ENCODE data around the gene TMEM63A.
"Not testable (repeated sequence)": the region's sequence is repeated elsewhere in the genome, so short reads cannot be mapped to it uniquely, and the experiment has no call there.

Gene TMEM63A

GRCh38 chr1:225843426-225843795 is 38.8 kb downstream of the TMEM63A start:
- no peak for DNase-seq

DNA sequence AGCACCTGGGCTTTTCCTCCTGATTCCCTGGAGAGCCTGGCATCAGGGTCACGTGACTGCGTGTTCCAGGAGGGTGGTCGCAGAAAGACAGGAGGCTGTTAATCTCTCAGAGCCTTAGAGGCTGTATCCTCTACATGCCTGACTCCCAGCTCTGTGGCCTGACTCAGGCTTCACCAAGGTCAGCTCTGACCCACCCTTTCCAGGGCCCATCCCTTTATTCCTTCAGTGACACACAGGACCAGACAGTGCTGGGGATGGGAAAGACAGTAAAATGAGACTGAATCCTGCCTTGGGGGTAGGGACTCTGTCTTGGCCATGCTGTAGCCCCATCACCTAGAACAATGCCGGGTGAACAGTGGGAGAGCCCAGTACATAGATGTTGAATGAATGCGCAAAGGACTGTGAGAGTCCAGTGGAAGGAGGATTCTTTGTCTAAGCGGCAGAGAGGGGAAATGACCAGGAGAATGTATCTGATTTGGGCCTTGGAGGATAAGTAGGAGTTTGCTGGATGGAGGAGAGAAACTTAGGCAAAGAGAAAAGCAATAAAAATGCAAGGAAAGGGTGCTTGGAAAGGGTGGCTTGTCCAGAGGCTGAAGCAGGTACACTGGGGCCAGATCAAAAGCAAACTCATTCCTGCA is 39.3 kb downstream of the TMEM63A start:
- DNase-seq, result no peak

DNA sequence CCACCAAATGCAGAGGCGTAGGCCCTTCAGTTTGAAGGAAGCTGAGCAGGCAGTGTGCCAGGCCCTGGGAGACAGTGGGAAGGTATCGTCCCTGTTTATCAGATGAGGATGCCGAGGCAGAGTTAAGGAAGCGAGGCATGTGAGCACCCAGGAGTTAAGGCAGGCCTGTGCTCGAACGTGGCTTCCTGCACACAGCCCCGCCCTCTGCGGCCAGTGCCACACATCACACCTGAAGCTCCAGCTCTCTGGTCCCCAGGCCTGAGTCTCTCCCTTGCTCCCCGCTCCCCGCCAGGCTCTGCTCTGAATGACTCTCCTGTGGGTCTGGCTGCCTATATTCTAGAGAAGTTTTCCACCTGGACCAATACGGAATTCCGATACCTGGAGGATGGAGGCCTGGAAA is 40.1 kb downstream of the TMEM63A start:
- DNase-seq, result no peak

DNA sequence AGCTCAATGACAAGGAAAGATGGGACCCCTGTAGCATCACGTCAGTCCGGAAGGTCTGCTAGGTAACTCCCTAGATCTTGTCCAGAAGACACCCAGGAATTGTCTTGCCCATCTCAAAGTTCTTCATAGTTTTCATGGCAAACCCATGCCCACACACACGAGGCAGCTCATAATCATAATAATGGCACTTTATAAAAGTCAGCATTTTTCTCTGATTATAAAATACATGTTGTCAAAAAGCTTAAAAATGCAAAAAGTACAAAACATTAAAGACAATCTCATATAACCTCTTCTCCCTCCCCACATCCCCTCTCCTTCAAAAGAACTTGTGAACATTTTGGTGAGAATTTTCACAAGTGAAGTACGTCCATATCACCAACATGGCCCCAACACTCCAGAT is 41.5 kb downstream of the TMEM63A start:
- DNase-seq, result no peak

DNA sequence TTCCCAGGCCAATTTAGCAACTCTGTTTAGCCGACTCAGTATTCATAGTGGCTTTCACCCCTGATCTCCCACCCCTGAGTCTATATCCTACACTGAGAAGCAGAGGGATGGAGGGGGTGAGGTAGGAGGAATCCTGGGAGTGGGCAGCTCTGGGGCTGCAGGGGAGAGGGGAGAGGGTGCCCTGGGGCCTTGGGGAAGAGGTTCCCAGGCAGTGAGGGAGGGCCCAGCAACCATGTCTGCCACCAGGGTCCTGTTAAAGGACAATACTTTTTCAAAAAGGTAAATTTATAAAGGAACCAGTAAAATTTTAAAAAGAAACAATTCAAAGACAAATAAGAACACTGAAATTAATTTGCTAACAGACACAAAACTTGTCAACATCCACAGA is 42.0 kb downstream of the TMEM63A start:
- DNase-seq, result no peak

- DNase-seq, result no peak
These were observed 43.4 kb downstream of the TMEM63A start for GRCh38 chr1:225838793-225839192.

- not testable (repeated sequence) for DNase-seq
These were observed 45.9 kb downstream of the TMEM63A start for GRCh38 chr1:225836296-225836695.

GRCh38 chr1:225835856-225836255 is 46.3 kb downstream of the TMEM63A start:
- DNase-seq, result no peak

GRCh38 chr1:225834417-225835329 is 47.5 kb downstream of the TMEM63A start:
- DNase-seq, result no peak

- no peak for DNase-seq
These were observed 51.3 kb downstream of the TMEM63A start for GRCh38 chr1:225830841-225831240.

GRCh38 chr1:225828706-225829345 is 53.4 kb downstream of the TMEM63A start:
- DNase-seq, result no peak

DNA sequence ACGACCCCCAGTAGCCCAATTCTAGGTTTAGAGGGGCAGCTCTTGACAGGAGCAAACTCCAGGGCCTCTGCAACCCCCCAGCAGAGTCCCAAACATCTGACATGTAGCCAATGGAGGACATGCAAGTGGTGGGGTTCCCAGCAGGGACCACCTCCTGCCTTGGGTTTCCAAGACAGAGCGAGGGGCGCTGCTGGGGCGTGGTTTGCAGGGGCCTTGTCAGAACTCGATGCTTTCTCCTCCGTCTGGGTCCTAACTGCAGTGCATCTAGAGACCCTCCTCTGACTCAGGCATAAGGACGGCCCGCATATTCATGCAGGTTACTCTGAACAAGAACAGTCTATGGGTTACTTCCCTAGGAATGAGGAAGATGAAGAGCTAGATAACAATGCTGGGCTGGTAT is 55.1 kb downstream of the TMEM63A start:
- no peak for DNase-seq

DNA sequence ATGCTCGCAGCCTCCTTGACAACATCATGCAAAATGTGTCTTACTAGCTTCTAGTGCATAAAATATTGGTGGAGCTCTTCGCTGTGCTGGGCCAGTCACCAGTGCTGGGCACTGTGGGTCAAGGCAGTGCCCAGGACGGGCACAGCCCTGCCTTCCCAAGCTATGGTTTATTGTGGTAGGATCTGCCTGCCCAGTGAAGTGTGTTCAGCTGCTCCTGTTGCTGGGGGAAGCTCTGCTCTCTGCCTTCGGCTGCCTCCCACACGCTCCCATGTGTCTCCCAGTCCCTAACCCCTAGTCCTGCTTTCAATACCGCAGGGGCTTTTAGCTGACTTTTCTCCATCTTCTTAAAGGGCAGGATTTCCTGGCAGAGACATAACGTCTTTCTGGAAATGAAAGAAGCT is 56.6 kb downstream of the TMEM63A start:
- DNase-seq, result no peak

- DNase-seq, result no peak
These were observed 57.1 kb downstream of the TMEM63A start for GRCh38 chr1:225825078-225825477.

DNA sequence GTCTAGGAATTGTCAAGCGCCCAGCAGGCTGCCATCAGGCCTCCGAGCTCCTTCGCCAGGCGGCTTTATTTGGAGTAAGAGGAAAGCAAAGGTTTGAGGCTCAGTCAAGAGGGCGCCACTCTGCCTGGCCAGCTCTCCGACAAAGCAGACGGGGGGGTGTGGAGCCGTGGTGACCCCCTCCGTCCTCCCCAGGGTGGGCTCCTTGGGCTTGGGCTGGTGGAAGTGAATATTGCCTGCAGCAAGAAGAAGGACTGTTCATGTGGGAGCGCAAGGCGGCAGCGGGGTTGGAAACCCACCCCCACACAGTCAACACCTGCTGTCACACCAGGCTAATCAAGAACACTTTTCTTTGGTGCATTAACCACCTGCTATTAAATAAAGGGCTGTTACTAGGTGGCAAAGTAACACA is 57.6 kb downstream of the TMEM63A start:
- no peak for DNase-seq

DNA sequence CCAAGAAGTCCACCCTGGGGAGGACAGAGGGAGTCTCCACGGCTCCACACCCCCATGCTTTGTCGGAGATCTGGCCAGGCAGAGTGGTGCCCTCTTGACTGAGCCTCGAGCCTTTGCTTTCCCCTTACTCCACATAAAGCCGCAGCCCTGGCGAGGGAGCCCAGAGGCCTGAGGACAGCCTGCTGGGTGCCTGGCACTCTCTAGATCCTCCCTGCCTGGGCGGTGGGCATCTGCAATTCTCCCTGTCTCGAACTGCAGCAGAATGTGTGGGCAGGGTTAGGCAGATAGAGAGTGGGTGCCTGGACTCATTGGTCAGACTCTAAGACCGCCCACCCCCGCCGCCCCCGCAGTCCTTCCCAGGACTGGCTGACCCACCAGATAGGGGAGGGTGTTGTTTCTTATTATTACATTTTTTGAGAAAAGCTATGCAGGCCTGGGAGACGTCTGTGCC is 58.3 kb downstream of the TMEM63A start:
- no peak for DNase-seq

- no peak for DNase-seq
These were observed 59.4 kb downstream of the TMEM63A start for GRCh38 chr1:225822655-225823403.

- no peak for DNase-seq
These were observed 61.6 kb downstream of the TMEM63A start for GRCh38 chr1:225820522-225821120.

GRCh38 chr1:225819346-225820192 is 62.6 kb downstream of the TMEM63A start:
- no peak for DNase-seq

- DNase-seq, result no peak
These were observed 64.0 kb downstream of the TMEM63A start for GRCh38 chr1:225818229-225818628.

GRCh38 chr1:225817611-225818061 is 64.5 kb downstream of the TMEM63A start:
- DNase-seq, result no peak

All from activated CD4-positive, alpha-beta T cell treated with anti-CD3 and anti-CD28 coated beads, Interleukin-2, amount 50 U/mL, for 1 hour (primary cell).